ENCODE measurements around the gene VPS41.

DNA sequence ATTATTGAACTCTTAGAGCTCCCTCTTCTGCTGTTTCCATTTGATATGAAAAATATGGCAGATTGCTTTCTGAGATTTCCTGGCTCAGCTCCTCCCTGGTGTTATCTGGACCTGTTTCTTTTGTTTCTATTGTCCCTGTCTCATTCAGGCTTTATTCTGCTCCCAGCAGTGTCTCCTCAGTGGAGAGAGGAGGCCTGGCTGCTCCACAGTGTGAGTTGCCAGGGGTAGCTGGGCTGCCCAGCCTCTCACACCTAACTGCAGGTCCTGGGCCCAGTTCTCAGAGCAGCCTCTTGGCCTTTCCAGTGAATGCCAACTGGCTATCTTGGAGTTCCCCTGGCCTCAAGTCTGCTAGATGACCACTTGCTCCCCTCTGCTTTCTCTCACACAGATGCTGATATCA lies 127.0 kb downstream of the VPS41 start:
- TF ChIP-seq, protein P1, sequence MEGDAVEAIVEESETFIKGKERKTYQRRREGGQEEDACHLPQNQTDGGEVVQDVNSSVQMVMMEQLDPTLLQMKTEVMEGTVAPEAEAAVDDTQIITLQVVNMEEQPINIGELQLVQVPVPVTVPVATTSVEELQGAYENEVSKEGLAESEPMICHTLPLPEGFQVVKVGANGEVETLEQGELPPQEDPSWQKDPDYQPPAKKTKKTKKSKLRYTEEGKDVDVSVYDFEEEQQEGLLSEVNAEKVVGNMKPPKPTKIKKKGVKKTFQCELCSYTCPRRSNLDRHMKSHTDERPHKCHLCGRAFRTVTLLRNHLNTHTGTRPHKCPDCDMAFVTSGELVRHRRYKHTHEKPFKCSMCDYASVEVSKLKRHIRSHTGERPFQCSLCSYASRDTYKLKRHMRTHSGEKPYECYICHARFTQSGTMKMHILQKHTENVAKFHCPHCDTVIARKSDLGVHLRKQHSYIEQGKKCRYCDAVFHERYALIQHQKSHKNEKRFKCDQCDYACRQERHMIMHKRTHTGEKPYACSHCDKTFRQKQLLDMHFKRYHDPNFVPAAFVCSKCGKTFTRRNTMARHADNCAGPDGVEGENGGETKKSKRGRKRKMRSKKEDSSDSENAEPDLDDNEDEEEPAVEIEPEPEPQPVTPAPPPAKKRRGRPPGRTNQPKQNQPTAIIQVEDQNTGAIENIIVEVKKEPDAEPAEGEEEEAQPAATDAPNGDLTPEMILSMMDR (IDR thresholded peaks at IDR 0.05) = no peak
- no peak for TF ChIP-seq POLR2A (IDR thresholded peaks at IDR 0.05)
